ENCODE data around the gene CTNNA1.

Gene CTNNA1

GRCh38 chr5:138878437-138879235 is 125.4 kb downstream of the CTNNA1 start:
- Histone ChIP-seq H3K27ac (no peak overlapping the region), H3K4me3 (ENCODE audit: low read depth, low read length) (no peak overlapping the region), H3K36me3 (replicated peaks) (no peaks in the 10 kb centered on the region), H3K27me3 (replicated peaks) (no peaks in the 10 kb centered on the region)
- TF ChIP-seq, protein P1, sequence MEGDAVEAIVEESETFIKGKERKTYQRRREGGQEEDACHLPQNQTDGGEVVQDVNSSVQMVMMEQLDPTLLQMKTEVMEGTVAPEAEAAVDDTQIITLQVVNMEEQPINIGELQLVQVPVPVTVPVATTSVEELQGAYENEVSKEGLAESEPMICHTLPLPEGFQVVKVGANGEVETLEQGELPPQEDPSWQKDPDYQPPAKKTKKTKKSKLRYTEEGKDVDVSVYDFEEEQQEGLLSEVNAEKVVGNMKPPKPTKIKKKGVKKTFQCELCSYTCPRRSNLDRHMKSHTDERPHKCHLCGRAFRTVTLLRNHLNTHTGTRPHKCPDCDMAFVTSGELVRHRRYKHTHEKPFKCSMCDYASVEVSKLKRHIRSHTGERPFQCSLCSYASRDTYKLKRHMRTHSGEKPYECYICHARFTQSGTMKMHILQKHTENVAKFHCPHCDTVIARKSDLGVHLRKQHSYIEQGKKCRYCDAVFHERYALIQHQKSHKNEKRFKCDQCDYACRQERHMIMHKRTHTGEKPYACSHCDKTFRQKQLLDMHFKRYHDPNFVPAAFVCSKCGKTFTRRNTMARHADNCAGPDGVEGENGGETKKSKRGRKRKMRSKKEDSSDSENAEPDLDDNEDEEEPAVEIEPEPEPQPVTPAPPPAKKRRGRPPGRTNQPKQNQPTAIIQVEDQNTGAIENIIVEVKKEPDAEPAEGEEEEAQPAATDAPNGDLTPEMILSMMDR (IDR thresholded peaks at IDR 0.05; ENCODE audit: low read depth, low read length, missing control alignments): no peak
- in situ Hi-C loops (cut with HindIII; ENCODE audit: low pct_ligation_motif_present, low sequenced_read_pairs): no loop called here
- no peak for DNase-seq

DNA sequence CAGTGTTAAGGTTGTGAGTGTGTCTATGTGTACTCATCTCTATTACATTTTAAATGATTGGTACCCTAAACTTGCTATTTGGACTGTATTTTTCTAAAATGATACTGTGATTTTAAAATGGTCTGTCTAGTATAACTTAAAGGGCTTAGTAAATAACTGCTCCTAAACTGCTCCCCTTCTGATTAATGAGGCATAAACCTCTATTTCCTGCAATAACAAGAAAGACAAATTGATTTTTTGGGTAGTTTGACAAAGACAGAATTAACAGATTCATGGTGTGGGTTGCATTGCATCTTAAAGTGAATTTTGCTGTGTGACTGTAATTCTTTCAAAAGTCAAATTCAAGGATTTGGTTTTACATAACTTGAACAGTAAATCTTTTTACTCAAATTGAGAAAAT is 130.0 kb downstream of the CTNNA1 start:
- Histone ChIP-seq H3K4me3 (ENCODE audit: low read depth, low read length) (no peak overlapping the region), H3K36me3 (replicated peaks) (peaks cover 12% of the 10 kb centered on the region)
- TF ChIP-seq, protein P1 (IDR thresholded peaks at IDR 0.05; ENCODE audit: low read depth, low read length, missing control alignments): no peak

DNA sequence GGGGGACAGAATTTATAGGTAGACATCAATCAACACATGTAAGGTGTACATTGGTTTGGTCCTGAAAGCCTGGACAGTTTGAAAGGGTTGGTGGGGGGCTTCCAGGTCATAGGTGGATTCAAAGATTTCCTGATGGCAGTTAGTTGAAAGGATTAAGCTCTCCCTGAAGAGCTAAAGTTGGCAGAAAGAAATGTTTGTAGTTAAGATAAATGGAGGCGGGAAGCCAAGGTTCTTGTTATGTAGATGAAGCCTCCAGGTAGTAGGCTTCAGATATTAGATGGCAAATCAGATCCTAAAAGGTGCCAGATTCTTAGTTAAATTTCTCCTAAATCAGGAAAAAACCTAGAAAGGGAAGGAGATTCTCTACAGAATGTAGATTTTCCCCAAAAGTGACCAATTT is 130.9 kb downstream of the CTNNA1 start:
- H3K27ac ChIP-seq: no peak overlapping the region

More for the DNA sequence above, 130.0 kb downstream of the CTNNA1 start:
- Histone ChIP-seq H3K27ac (no peak overlapping the region), H3K27me3 (replicated peaks) (no peaks in the 10 kb centered on the region)
- in situ Hi-C loops (cut with HindIII; ENCODE audit: low pct_ligation_motif_present, low sequenced_read_pairs): no loop called here
- DNase-seq: no peak

DNA sequence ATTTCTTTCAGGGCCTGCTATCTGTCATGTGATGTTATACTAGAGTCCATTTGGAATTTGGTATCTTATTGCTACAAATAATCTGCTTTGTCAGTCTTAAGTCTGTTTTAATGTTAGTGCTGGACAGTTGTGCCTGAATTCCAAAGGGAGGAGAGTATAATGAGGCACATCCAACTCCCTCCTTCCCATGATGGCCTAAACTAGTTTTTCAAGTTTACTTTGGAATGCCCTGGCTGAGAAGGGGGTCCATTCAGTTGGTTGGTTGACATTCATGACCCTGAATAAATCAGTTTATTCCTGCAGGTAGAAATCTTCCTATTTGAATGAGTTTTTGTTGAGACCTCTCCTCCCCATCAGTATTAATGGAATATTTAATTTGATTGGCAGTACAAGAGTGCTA is 131.3 kb downstream of the CTNNA1 start:
- no peak overlapping the region for H3K27ac ChIP-seq
- peaks cover 22% of the 10 kb centered on the region for H3K36me3 ChIP-seq (replicated peaks)
- in situ Hi-C loops (cut with HindIII; ENCODE audit: low pct_ligation_motif_present, low sequenced_read_pairs): no loop called here
- DNase-seq: no peak
- H3K27me3 ChIP-seq (replicated peaks): no peaks in the 10 kb centered on the region
- TF ChIP-seq, protein P1 (IDR thresholded peaks at IDR 0.05; ENCODE audit: low read depth, low read length, missing control alignments): no peak
- H3K4me3 ChIP-seq (ENCODE audit: low read depth, low read length): no peak overlapping the region

More for the DNA sequence above, 130.9 kb downstream of the CTNNA1 start:
- Histone ChIP-seq H3K27me3 (replicated peaks) (no peaks in the 10 kb centered on the region), H3K4me3 (ENCODE audit: low read depth, low read length) (no peak overlapping the region), H3K36me3 (replicated peaks) (peaks cover 19% of the 10 kb centered on the region)
- in situ Hi-C loops (cut with HindIII; ENCODE audit: low pct_ligation_motif_present, low sequenced_read_pairs): no loop called here
- TF ChIP-seq, protein P1 (IDR thresholded peaks at IDR 0.05; ENCODE audit: low read depth, low read length, missing control alignments): no peak
- no peak for DNase-seq

GRCh38 chr5:138889994-138890393 is 136.8 kb downstream of the CTNNA1 start:
- no peak for DNase-seq
- Histone ChIP-seq H3K27ac (no peak overlapping the region), H3K27me3 (replicated peaks) (no peaks in the 10 kb centered on the region), H3K36me3 (replicated peaks) (peaks cover 41% of the 10 kb centered on the region), H3K4me3 (ENCODE audit: low read depth, low read length) (no peak overlapping the region)
- in situ Hi-C loops (cut with HindIII; ENCODE audit: low pct_ligation_motif_present, low sequenced_read_pairs): no loop called here
- TF ChIP-seq, protein P1 (IDR thresholded peaks at IDR 0.05; ENCODE audit: low read depth, low read length, missing control alignments): no peak

Data from brain microvascular endothelial cell (primary cell).